Measurements from ENCODE around the gene TNS1. TPM values are rescaled to one million over a fixed set of nuclear protein-coding genes. Genes with fewer than 3 reads are reported as not detected.

The TNS1 gene
- total RNA-seq, 1 experiment from 2014 or later, result 0.49 TPM

DNA sequence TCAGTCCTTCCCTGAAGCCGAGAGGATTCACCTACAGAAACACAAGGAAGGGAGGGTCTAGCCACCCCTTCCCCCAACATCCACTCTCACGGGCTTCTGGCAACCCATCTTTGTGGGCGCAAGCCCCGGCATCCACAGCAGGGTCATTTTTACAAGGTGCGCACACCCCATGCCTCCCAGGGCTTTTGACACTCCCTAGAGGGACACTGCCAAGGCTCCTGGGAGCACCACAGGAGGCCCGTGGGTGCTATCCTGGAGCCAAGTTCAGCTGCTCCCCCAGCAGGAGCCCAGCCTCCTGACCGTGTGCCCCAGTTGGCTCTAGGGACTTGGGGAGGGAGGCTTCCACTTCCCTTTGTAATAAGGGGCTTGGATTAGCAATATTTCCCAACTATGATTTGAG, 251.6 kb downstream of the TNS1 start:
- no peak for DNase-seq (ENCODE audit: low read depth, low spot score)
- no TSS peak for BruUV-seq (replicated peaks)

More for the DNA sequence above, 251.6 kb downstream of the TNS1 start:
- no peaks in the 10 kb centered on the region for H3K4me1 ChIP-seq (ENCODE audit: control insufficient read depth, insufficient read depth, low read length)
- no peaks in the 10 kb centered on the region for H3K36me3 ChIP-seq (ENCODE audit: control insufficient read depth, insufficient read depth, low read length)
- ATAC-seq, result no peak
- CTCF ChIA-PET, result no interaction called here
- in situ Hi-C loops (cut with HindIII; ENCODE audit: low pct_unique_long_range_greater_than_20kb, low sequenced_read_pairs), result no loop called here
- POLR2A ChIA-PET, result no interaction called here
- H3K4me3 ChIP-seq (ENCODE audit: low read depth in 2 of 2, low read length in 2 of 2), result no peak overlapping the region
- no peak for TF ChIP-seq TCF7L2 (IDR thresholded peaks at IDR 0.05; ENCODE audit: low read depth, low read length)
- H3K27ac ChIP-seq (ENCODE audit: low read length), result no peak overlapping the region
- no peaks in the 10 kb centered on the region for H3K9me3 ChIP-seq (ENCODE audit: control insufficient read depth, insufficient read depth, low read depth, low read length)
- H3K27me3 ChIP-seq (ENCODE audit: control insufficient read depth, insufficient read depth, low read length), result peaks cover 5% of the 10 kb centered on the region; the same call in 1 of the 2 replicates
- intact Hi-C loops (cut with micrococcal nuclease; ENCODE audit: unreplicated experiment), result no loop called here

Small RNA genes within 50 kb of the gene (microRNA-seq; reads per million reads assigned to microRNA genes)
- not detected for gene MIR6809 (ENCODE audit: unreplicated experiment)

Other genes with a start within 250 kb of the TNS1 start
- not detected for gene RUFY4, start 66.3 kb upstream of the TNS1 start, total RNA-seq (2021; ENCODE audit: unreplicated experiment)
- gene CXCR2, start 123.0 kb upstream of the TNS1 start, total RNA-seq (2021; ENCODE audit: unreplicated experiment), result not detected
- not detected for gene CXCR1, start 164.0 kb upstream of the TNS1 start, total RNA-seq (2021; ENCODE audit: unreplicated experiment)
- gene ARPC2, start 214.2 kb upstream of the TNS1 start, total RNA-seq (2021; ENCODE audit: unreplicated experiment), result 248 TPM

Measured in Panc1 (cell line).